HG03378 (cell line): ENCODE measurements around the gene YBX3.
A peak's percentile ranks its signal among the peaks of the same experiment; 100 is the strongest.
"Not testable (repeated sequence)": the region's sequence is repeated elsewhere in the genome, so short reads cannot be mapped to it uniquely, and the experiment has no call there.

Source experiments
- ATAC-seq: cut with Tn5 transposase; IDR thresholded peaks from one replicate; pipeline ENCODE4 v1.9.1; 2021; ENCODE audit warnings: mild to moderate bottlenecking, moderate library complexity; ENCODE audit not compliant: unreplicated experiment

Gene YBX3

DNA sequence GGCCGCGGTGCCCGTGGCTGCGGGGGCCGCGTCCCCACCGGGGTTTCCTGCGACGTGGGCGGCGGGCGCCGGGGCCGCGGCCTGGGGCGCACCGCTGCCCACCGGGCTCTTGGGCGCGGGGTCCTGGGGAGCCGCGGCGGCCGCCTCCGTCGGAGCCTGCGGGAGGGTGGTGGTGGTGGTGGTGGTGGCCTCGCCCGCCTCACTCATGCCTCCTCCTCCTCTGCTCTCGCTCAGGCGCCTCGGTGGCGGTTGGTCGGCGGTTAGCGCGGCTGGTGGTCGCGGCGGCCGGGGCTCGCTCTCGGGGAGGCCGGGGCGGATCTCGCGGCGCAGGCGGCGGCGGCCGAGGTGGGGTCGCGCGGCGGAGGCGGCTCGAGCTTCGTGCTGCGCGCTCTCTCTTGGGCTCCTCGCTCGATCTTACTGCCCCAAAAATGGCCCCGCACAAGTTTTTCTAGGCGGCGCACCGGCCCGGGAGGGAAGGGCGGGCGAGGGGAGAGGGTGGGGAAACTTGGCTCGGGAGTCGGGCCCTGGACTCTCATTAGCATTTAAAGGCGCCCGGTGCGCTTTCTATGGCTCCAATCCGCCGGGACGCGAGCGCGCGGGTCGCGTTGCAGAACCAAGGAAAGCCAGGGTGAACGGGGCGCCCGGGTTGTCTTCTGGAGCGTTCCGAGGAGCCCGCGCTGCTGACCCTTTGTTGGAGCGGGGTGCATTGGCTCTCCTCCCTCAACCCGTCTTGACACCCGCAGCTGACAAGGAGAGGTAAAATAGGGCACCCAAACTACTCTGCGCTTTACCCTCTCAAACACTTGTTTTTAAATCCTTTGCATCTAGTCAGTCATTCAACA, at the start of gene YBX3:
YBX3 (minus strand) TSS at position 419 of the 842 bp plus-strand sequence; CDS start at position 207, 212 bp downstream.
- ATAC-seq = peak; percentile 30

DNA sequence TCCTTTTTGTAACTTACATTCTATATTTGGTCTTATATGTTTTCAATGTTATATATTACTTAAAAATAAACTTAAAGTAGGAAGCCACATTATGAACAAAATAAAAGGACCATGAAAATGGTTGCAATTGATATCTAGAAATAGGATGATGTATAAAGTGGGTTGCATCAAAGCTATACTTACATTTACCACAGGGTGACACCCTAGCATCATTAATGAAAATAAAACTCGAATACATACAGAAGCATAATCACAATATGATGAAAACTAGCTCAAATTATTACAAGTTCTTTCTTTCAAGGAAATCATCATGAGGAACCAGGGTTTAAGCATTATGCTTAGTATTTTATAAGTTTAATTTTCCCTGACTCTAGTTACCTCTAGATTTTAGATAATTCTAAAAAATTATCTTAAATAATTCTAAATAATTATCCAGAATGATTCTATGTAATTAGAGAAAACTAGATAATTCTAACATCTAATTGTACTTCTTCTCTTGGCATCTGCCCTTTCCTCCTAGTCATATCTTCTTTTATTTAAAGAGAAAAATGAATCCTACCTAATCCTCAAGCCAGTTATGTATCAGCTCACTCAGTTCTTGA, 48.1 kb upstream of the YBX3 start:
- no peak for ATAC-seq

DNA sequence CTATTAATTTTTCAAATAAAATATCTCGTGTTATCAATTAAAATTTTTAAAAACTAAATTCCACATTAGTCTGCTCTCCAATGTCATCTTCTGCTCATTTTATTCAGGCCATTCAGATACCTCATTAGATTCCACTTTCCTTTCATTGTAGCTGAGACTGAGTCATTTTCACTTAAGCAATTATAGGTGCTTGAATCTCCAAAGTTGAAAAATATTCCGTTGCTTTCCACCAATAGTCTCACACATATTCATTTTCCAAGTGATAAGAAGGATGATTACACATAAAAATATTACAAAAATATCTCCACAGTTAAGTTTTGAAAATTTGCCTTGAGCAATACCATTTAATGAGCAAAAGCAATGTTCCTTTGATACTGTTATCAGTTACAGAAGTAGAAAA, 36.5 kb upstream of the YBX3 start:
- no peak for ATAC-seq

DNA sequence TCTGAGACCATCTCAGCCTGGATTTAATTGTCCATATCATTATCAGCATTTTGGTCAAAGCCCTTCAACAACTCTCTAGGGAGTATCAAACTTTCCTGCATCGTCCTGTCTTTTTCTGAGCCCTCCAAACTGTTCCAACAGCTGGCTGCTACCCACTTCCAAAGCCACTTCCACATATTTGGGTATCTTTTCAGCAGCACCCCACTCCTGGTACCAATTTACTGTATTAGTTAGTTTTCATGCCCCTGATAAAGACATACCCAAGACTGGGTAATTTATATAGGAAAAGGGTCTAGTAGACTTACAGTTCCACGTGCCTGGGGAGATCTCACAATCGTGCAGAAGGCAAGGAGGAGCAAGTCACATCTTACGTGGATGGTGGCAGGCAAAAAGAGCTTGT, 33.1 kb upstream of the YBX3 start:
- ATAC-seq = no peak

DNA sequence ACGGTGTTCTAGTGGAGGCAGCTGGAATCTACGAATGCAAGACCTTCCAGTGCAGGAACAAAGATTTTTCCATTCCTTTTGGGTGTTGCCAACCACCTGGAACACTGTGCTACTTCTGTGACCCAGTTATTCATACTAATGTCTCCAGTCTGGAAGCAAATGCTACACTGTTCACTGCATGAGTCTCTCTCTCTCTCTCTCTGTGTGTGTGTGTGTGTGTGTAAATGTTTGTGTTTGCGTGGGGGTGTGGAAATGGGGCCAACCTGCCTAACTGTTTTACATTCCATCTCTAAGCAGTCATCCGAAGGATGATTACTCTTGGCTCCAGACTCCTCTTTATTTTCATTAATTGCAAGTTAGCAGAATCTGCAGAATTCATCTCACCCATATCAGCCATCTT, 29.9 kb upstream of the YBX3 start:
- ATAC-seq = no peak

DNA sequence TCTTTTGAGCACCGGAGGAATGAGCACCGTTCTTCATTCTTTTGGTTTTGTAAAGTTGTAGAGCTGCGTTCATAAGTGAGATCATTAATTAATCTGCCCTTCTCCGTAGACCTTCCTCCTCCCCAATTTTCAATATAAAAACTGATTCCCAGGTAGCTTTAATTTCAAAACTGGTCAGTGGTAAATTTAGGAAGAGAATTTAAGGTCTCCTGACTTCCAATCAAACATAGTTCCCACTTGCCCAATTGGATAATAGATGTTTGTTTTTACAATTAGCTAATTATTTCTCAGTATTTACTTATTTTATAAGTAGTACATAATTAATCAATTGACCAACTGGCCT, 27.2 kb upstream of the YBX3 start:
- ATAC-seq = no peak

DNA sequence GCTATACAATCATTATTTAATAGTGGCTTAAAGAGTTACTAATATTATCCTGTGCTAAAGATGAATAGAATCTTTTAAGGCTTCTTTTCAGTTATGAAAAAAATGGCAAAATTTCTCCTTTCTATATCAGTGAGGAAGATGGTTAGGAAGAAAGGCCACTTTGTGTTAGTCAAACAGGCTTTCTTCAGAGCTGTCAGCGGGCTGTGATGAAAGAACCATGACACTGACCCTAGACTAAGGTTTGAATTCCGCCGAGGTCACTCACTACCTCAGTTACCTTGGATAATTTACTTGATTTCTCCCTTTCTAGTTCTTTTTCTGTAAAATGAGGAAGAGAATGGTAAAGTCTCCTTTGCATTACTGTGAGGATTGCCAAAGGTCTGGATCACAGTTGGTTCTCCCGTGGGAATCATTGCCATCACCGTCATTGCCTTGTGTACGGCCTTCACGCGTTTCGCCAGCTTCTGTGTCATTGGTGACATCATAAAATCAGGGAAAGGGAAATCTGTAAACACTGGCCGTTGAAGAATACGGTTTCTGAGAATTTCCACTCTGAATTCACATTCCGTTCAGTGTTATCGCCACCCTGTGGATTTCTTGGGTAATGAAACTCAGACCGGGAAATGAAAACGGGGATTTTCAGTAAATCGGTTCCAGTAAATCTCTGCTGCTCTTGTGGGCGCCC, 26.7 kb upstream of the YBX3 start:
- peak; percentile 96 for ATAC-seq

DNA sequence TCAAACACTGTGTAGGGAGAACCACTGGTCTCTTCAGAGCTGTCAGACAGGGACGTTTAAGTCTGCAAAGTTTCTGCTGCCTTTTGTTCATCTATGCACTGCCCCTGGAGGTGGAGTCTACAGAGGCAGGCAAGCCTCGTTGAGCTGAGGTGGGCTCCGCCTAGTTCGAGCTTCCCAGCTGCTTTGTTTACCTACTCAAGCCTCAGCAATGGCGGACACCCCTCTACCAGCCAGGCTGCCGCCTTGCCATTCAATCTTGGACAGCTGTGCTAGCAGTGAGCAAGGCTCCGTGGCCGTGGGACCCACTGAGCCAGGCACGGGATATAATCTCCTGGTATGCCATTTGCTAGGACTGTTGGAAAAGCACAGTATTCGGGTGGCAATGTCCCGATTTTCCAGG, 24.6 kb upstream of the YBX3 start:
- no peak for ATAC-seq

DNA sequence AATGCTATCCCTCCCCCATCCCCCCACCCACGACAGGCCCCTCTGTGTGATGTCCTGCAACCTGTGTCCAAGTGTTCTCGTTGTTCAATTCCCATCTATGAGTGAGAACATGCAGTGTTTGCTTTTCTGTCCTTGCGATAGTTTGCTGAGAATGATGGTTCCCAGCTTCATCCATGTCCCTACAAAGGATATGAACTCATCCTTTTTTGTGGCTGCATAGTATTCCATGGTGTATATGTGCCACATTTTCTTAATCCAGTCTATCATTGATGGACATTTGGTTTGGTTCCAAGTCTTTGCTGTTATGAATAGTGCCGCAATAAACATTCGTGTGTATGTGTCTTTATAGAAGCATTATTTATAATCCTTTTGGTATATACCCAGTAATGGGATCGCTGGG, 20.3 kb upstream of the YBX3 start:
- not testable (repeated sequence) for ATAC-seq

DNA sequence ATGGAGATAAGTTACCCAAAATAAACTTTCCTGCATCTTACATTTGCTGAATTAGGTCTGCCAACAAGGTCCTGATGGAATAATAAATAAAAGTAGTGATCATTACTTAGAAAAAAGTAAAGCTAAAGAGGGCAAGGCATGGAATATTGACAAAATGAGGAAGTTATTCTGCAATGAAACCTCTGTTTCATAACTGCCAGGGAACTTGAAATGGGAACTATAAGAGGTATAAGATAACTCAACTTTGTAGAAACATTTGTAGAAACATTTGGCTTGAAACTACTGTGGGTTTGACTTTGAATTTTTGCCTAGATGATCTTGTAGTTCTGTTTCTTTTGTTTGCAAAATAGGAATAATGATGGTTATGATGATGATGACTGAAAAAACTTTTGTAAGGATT, 18.7 kb upstream of the YBX3 start:
- ATAC-seq = no peak

DNA sequence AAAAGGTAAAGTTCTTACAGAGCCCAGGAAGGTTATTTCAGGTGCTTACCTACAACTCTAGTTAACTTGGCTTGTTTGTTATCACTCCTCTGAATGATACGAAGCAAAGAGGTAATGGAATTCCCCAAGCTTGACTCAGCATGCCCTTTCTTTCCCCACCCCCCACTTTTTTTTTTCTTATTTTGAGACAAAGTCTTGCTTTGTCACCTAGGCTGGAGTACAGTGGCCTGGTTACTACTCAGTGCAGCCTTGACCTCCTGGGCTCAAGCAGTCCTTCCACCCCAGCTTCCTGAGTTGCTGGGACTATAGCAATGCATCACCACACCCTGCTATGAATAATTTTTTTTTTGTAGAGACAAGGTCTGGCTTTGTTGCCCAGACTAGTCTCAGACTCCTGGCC, 17.1 kb upstream of the YBX3 start:
- no peak for ATAC-seq

DNA sequence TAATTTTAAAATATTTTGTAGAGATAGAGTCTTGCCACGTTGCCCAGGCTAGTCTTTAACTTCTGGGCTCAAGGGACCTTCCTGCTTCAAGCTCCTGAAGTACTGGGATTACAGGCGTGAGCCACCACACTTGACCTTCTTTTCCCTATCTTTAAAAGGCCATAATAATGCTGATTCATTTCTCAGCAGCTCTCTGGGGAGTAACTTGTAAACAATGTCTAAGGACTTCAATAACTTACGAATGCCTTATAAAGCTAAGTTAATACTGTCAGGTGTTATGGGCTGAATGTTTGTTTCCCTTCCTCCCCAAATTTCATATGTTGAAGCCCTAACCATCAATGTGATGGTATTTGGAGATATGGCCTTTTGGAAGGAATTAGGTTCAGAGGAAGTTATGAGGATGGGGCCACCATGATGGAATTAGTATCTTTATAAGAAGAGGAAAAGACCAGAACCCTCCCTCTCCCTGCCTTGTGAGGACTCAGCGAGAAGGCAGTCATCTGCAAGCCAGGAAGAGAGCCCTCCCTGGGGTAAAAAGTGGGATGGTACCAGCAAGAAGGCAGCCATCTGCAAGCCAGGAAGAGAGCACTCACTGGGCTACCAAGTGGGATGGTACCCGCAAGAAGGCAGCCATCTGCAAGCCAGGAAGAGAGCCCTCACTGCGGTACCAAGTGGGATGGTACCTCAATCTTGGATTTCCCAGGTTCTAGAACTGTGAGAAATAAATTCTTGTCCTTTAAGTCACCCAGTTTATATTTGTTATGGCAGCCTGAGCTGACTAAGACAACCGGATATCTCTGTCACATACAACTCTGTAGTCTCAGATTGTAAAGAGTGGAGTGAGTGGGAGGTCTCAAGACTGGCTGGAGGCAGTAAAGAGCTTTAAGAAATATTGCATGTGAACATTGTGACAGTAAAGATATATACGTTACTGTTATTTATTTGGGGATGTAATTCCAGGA, 16.3 kb upstream of the YBX3 start:
- ATAC-seq = no peak

DNA sequence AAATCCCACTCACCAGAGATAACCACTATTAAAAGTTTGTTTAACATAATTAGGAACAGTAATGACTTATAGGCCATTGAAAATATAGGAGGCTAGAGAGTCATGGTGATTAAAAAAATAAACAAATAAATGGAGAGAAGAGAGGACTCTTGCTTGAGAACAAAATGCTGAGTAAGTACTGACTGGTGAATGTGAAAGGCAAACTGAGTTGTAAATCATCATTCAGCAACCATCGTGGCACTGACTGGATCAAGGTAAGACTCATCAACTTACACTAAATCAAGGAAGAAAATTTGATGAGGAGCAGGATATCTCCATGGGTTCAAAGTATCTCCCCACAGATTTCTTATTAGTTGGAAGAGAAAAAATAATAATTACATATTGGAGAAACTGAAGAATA, 14.1 kb upstream of the YBX3 start:
- no peak for ATAC-seq

DNA sequence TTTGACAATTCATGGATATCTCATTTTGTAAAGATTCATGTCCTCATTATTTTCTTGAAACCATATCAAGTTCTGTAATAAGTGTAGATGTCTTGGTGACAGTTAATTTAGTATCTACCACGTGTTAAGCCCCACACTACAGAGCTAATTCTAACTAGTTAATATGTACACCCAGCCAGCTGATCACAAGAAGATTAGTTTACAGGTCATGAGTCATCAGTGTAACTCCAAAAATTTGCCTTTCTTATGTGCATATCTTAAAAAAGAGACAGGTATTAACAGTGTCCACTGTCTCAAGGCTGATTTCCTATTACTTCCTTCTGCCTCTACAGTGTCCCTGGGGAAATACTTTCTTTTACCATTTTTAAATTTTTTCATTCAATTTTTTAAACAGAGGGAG, 13.3 kb upstream of the YBX3 start:
- ATAC-seq = no peak

DNA sequence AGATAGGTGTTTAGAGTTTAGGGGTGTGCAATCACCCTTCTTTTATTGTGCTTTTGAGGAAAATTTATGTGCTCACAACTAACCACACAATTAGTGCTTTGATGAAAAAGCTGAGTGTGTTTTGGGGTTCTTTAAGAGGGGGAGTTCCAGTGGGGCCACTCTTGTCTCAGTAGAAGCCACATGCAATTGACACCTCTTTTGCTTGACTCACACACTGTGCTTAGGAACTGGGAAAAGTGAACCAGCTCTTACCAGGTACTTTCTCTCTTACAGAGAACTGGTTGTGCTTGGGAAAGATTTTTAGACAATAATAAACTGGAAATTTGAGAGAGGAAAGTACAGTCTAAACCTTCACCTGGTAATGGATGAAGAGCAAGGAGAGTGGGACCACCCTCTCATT, 12.3 kb upstream of the YBX3 start:
- ATAC-seq = no peak

DNA sequence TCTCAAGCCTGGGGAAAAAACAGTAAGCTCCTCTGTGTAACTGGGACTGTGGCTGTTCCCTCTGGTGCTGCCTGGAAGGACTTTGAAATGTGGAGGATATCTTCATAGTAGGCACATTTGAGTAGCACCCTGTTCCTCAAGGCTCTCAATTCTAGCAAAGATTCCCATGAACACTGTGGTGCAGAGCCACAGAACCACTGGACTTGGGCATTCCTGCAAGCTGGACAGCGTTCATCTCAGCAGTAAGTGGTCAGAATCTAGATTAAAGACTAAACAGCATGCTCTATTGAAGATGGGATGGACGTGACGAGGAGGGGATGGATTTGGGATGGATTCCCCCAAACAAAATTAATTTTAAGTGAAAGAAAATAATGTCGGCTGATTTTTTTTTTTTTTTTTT, 9.4 kb upstream of the YBX3 start:
- no peak for ATAC-seq

DNA sequence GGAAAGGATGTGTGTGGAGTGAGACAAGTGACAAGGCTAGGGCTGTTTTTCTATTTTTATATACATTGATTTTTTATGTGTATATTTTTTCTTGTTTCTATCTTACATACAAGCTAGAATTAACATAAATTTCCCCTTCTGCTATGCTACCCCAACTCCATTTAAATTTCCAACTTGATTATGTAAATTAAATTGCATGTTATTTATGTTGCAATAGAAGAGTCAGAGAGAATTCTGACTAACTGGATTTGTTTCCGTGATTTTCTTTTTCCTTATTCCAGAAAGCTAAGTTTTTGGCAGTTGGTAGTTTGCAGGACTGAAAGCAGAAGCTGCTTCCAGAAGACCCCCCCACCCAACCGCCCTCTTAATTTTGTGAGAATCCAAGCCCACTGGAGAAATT, 8.9 kb upstream of the YBX3 start:
- ATAC-seq = no peak

DNA sequence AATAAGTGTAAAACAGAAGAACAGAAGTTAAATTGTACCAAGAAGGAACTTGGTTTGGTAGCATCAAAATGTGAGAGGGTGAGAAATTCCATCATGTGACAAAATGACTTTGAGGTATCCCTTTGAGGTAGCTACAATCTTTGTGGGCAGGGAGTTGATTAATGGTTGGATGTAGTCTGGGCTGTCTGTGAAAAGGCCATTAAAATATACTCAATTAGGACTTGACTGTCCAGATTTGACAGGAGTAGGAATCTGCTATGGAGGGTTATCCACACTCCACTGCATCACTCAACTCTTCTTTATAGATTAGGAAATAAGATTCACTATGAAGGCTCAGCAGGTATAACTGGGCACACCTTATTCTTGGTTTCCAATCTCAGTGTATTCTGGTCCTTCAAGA, 7.4 kb upstream of the YBX3 start:
- ATAC-seq = no peak

DNA sequence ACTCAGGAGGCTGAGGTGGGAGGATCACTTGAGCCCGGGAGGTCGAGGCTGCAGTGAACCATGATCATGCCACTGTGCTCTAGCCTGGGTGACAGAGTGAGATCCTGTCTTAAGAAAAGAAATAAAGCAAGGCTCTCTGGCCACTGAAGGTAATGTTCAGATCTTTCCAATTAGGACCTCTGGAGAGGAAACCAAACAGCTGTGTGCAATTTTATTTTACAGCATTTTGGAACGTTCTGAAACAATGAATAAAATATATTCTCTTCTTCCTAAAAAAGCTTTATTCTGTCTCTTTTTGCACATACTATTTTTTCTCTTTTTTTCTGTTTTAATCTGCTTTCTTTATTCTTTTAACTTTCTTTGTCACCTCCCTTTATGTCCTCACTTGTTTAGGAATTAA, 5.0 kb upstream of the YBX3 start:
- no peak for ATAC-seq

DNA sequence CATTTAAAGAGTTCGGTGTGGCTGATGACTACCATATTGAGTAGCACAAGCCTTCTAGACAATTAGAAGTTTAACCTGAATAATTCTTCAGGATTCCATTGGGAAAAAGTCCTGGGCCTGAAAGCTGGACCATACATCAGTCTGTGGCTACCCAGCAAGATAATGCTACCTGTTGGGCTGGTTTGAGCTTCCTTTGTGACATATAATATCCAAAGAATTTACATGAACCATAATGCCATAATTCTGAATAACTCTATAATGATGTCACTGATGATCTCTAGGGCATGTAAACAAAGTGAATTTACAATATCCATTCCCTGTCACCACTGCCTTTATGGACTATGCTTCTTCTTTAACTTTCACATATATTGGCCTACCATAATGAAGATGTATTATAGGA, 3.8 kb upstream of the YBX3 start:
- no peak for ATAC-seq

DNA sequence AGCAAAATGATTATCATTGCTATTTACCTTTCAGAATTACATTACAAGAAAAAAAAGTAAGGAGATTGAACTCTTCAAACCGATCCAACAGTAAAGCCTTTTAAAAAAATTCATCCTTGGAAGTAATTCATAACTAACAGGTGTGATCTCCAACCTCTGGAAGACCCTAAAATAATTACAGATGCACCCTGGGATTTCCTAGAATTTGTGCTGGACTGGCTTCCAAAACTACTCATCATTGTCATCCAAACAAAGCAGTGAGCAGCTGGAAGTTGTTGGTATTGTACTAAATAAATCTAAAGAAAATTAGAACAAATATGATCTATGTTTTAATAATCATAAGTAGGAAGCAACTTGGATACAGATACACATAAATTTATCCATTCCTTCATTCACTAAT, 1.9 kb upstream of the YBX3 start:
- no peak for ATAC-seq
